GM18907 (cell line): Measurements from ENCODE around the gene INHBC.

Experiments
- ATAC-seq: cut with Tn5 transposase; IDR thresholded peaks from one replicate; pipeline ENCODE4 v1.9.1; 2021; ENCODE audit warnings: mild to moderate bottlenecking, moderate library complexity; ENCODE audit not compliant: unreplicated experiment

INHBC gene

DNA sequence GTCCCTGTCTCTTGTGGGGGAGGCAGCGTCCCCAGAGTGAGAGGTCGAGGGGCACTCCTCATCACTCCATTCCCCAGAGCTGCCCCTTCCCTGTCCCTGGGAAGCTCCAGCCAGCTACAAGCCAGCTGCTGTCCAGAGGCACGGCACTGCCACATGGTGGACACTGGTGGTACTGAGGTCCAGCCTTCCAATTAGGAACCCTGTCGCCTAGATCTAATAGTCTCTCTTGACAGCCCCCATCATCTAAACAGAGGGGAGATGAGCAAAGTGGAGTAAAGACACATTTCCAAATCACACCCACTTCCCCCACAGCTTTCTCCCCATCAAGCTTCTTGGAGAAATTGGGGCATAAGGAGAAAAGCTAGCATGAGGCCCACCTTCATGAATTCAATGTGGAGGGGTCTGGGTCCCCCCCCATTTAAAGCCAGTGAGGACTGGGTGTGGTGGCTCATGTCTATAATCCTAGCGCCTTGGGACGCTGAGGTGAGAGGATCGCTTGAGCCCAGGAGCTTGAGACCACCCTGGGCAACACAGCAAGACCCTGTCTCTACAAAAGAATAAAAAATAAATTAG is 18.4 kb downstream of the INHBC start:
- ATAC-seq: peak; percentile 50

DNA sequence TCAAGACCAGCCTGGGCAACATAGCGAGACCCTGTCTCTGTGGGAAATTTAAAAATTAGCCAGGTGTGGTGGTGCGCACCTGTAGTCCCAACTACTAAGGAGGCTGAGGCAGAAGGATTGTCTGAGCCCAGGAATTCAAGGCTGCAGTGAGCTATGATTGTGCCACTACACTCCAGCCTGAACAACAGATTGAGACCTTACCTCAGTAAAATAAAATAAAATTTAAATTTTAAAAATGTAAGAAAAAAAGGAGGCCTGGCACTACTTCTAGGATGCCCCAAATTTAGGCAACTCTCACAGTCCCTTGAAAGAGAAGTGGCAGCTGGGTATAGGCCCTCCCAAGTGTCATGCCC is 19.6 kb downstream of the INHBC start:
- ATAC-seq: no peak

DNA sequence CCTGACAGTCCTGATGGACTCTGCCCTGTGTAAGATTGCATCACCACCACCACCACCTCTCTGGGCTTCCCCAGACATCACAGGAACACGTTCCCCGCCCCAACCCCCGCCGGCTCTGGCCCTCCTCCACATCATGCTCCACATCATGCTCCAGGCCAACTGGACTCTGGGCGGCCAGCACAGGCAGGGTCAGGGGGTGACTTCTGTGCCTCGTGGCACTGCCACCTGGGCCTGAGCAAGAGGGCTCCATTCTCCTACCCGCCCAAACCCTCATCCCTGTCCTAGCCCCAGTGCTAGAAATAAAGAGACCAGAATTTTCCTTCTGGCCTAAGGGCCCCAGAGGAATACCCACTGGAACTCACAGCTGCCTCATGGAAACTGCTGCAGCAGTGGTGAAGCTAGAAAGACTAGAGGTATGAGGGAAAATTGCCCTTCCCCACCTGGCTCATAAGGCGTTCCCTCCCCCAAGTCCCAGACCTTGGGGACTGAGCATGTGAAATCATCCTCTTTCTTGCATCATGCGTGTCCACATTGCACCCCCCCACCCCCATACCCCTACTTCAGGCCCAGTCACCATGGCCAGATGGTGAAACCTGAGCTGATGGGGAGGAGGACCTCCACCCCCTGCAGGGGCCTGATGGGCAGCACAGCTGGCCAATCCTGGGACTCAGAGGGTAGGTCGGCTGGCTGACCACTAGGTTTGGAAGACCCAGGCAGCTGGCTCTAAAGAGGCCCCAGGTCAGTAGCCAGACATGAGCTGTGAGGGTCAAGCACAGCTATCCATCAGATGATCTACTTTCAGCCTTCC is 20.2 kb downstream of the INHBC start, which contains the start of gene INHBE:
Gene INHBE (plus strand): TSS at position 742 of the 808 bp plus-strand sequence. CDS start 230 bp downstream, outside the sequence.
- no peak for ATAC-seq

DNA sequence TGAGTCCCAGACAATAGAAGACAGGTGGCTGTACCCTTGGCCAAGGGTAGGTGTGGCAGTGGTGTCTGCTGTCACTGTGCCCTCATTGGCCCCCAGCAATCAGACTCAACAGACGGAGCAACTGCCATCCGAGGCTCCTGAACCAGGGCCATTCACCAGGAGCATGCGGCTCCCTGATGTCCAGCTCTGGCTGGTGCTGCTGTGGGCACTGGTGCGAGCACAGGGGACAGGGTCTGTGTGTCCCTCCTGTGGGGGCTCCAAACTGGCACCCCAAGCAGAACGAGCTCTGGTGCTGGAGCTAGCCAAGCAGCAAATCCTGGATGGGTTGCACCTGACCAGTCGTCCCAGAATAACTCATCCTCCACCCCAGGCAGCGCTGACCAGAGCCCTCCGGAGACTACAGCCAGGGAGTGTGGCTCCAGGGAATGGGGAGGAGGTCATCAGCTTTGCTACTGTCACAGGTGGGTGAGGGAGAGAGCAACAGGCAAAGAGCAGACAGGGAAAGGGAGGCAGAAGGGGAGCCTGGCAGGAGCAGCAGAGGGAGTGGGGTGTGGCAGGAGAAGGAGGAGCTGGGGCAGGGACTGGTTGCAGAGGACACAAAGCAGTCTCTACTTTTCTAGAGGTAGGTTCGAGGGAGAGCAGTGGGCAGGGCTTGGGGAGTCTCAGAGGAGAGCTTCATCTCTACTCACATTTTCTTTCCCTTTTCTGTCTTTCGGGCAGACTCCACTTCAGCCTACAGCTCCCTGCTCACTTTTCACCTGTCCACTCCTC is 21.0 kb downstream of the INHBC start:
- no peak for ATAC-seq

DNA sequence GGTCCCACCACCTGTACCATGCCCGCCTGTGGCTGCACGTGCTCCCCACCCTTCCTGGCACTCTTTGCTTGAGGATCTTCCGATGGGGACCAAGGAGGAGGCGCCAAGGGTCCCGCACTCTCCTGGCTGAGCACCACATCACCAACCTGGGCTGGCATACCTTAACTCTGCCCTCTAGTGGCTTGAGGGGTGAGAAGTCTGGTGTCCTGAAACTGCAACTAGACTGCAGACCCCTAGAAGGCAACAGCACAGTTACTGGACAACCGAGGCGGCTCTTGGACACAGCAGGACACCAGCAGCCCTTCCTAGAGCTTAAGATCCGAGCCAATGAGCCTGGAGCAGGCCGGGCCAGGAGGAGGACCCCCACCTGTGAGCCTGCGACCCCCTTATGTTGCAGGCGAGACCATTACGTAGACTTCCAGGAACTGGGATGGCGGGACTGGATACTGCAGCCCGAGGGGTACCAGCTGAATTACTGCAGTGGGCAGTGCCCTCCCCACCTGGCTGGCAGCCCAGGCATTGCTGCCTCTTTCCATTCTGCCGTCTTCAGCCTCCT is 21.6 kb downstream of the INHBC start:
- ATAC-seq: peak; percentile 42

DNA sequence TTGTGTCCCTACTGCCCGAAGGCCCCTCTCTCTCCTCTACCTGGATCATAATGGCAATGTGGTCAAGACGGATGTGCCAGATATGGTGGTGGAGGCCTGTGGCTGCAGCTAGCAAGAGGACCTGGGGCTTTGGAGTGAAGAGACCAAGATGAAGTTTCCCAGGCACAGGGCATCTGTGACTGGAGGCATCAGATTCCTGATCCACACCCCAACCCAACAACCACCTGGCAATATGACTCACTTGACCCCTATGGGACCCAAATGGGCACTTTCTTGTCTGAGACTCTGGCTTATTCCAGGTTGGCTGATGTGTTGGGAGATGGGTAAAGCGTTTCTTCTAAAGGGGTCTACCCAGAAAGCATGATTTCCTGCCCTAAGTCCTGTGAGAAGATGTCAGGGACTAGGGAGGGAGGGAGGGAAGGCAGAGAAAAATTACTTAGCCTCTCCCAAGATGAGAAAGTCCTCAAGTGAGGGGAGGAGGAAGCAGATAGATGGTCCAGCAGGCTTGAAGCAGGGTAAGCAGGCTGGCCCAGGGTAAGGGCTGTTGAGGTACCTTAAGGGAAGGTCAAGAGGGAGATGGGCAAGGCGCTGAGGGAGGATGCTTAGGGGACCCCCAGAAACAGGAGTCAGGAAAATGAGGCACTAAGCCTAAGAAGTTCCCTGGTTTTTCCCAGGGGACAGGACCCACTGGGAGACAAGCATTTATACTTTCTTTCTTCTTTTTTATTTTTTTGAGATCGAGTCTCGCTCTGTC is 22.3 kb downstream of the INHBC start:
- no peak for ATAC-seq

DNA sequence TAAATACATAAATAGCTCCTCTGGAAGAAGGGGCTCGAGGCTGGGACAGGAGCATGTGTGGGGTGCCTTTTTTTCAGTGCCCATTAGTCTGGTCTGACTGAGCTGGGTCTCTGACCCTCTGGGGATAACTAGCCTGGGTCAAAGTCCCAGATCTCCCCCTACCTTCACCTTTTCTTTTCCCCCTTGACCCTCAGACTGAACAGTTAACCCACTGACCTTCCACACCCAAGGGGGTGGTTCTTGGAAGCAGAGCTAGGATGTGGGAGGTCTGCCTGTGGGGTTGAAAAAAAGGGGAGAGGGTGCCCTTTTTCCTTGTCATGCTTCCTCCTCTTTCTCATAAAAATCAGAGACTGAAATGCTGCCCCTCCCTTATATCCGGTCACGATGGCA is 24.1 kb downstream of the INHBC start:
- no peak for ATAC-seq

DNA sequence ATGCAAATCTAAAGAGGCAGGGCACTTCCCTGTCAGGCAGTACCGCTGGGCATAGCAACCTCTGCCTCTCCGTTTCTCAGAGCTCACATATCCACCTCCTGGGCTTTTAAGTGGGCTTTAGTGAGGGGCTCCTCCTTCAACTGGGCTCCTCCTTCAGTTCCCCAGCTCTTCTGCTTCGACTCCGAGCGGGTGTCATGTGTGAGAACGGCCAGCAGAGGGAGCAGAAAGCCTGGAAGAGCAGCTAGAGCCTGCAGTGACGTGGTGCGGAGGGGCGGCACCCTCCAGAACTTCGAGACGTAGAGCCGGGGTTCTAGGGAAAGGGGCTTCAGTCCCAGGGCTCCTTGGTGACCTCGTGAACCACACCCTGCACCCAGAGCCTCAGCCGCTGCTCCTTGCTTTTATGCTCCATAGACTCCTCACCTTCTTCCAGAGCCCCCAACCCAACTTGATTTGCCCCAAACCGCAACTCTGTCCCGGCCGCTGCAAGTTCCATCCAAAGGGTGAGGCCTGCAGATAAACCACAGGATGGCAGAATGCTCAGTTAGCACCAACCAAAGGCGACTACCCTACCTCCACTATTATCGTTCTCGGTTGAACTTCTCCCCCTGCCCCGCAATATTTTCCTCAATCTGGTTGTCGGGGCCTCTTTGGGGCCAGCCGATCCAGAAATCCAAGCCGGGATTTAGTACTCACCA is 24.6 kb downstream of the INHBC start:
- ATAC-seq: peak; percentile 64

DNA sequence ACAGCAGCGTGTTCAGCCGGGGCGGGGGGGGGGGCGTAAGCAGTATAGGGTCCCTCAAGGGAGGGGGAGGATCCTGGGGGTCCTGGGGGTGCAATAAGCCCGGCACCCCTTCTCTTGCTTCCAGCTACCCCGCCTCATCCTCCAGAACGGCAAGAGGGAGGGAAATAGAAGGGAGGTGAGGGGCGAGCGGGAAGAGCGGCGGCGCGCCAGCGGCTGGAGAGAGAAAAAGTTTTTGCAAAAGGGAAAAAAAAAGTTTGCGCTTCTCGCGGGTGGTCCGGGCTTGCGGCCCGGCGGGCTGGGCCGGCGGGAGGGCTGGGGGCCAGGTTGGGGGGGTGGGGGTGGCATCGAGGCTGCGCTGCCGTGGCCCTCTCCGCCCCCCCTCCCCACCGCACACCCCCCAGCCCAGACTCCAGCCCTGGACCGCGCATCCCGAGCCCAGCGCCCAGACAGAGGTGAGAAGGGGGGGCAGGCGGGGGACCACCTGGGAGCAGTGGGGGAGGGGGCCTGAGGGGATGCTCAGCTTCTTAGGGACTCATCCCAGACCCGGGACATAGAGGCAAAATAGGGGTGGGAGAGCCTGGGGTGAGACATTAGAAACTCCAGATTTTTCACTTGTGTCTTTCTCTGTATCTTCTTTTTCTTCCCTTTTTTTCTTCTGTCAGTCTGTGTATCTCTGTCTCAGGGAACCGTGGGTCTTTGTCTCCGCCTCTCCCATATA is 25.3 kb downstream of the INHBC start, which contains the start of gene GLI1:
Gene GLI1 (plus strand): TSS at position 36 of the 718 bp plus-strand sequence. CDS start 3,907 bp downstream, outside the sequence.
- ATAC-seq: no peak

DNA sequence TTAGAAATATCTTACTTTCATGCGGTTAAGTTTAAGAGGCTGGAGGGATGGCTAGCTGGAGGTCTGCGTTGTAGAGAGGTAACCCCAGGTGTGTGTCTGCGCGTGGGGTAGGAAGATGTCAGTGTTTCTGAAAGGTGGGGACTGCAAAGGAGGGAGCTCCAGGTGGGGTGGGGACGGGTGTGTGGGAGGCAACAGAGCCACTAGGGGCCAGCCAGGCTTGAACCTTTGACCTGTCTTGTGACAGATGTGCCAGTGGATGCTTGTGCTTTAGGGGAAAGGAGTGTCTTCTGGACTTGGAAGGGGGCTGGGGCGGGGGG is 25.8 kb downstream of the INHBC start:
- ATAC-seq: no peak

DNA sequence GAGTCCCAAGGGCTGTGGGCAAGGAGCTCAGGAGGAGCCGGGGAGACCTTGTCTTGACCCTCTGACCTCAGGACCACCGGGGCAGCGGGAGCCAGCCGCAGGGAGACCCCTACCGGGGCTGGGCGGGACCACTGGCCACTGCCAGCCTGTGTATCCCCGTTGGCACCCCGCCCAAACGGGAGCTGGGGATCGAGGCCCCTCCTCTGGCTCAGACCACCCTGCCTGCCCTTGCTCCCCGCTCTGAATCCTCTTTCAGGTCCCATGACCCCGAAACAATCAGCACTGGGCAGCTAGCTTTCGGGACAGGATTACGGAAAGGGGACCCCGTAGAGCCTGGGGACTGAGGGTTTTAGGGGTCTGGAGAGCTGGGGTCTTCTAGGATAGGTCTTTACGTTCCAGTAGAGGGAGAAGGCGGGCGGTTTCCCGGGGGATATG is 26.3 kb downstream of the INHBC start:
- ATAC-seq: no peak

DNA sequence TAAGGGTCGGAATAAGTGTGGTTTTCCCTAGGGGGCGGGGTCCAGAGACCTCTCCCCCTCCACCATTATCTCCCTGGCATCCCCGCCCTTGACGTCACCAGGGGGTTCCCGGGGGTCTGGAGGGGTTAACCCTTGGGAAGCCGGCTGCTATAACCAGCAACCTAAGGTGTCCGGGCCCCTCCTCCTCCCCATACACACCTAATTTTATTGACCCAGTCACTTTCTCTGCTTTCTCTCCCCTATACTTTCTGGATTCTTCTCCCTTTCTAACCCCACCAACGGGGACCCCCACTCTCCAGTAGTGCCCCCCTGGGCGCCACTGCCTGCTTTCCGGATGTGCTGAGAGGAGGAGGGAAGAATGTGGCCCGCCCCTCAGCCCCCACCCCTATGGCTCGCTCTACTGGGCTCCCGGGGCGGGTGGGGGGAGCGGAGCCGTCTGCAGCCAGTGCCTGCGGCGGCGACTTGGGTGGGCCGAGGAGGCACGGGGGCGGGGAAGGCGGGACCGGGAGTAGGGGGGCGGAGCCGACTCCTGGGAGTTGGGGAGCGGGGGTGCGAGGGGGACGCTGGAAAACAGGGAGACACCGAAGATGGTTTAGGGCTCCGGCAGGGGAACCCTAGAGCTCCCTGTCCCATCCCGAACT is 26.8 kb downstream of the INHBC start:
- no peak for ATAC-seq

DNA sequence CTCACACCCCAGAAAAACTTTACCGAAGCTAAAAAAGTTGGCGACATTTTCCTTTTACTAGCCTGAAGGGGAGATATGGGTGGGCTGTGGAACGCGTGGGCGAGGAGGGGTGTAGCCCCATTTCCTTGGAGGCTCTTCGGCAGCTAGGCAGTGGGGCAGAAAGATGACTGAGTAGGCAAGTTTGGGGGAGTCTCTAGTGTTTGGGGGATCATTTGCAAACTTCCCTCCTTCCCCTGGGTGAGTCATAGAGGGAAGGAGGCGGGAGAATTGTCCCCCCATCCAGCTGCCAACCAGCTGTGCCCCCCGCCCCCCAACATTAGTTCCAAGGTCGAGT is 27.3 kb downstream of the INHBC start:
- no peak for ATAC-seq

DNA sequence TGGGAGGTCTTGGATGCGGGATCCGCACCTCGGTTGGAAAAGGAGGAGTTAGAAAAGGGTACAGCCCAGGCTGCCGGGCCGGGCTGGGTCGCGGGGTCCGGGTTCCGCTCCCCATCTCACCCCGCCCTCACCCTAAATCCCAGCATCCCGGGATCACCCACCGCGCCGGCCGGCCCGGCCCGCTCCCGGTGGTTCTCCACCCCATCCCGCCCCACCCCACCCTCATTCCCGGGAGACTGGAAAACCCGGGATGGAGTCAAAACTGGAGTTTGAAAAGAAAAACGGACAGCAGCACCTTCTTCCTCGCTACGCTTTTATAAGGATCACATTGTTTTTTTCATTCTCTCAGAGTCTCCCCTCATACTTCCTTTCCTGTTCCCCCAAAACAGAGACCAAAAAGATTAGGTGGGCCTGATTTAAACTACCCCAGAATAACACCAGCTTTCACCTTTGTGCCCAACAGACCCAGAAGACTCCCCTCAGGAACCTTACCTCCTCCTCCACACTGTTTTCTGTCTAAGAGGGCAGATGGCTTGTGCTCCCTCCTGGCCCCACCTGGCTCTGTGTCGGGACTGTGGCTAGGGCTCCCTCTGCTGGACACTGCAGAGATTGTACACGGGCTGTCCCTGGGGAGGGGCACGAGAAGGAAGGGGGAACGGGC is 27.8 kb downstream of the INHBC start:
- ATAC-seq: peak; percentile 62

DNA sequence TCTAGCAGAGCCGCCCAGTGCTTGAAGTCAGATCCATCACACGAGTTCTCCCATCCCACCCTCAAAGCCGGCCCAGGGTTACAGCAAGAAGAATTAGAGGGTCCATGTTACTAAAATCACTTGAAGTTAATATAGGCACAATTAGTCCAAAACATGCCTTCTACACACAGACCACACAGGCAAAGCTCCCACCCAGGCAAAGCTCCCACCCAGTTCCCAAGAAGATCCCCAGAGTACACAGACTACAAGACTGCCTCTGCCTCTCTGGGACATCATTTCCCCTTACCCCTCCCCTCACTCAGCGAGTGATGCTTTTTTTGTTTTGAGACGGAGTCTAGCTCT is 28.3 kb downstream of the INHBC start:
- ATAC-seq: no peak

DNA sequence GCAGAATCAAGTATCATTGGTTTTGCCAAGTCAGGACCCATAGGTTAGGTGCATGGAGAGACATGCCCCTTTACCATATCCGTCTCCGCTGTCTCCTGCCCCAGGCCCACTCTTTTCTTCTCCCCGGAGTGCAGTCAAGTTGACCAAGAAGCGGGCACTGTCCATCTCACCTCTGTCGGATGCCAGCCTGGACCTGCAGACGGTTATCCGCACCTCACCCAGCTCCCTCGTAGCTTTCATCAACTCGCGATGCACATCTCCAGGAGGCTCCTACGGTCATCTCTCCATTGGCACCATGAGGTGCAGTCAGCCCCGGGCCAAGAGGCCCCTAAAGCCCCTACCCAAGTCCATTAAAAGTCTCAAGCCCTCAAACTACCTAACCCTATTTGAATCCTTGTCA is 30.0 kb downstream of the INHBC start:
- no peak for ATAC-seq

DNA sequence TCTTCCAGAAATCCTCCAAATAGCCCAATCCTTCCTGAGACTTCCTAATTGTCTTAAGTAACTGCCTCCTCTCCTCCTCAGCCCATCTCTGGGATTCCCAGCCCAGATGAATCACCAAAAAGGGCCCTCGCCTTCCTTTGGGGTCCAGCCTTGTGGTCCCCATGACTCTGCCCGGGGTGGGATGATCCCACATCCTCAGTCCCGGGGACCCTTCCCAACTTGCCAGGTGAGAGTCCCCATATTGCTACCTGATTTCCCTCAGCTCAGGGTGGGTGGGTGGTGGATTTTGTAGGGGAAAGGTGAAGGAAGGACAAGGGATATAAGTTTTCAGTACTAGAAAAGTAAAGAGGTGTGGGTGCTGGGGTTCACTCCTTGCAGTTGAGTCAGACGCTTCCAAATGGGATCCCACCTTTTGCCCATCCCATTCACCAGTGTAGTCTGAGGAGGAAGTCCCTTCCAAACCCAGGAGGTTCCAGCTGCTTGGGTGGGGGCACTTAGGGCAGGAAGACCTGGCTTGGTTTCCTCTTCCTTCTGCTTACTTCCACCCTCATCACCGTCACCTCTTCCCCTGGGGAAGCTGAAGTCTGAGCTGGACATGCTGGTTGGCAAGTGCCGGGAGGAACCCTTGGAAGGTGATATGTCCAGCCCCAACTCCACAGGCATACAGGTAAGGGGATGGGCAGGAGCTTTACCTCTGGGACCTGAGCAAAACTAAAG is 30.6 kb downstream of the INHBC start:
- no peak for ATAC-seq
